Vagina (tissue), 2 donors: Measurements from ENCODE around the gene TMPRSS3. TPM values are rescaled to one million over a fixed set of nuclear protein-coding genes. Genes with fewer than 3 reads are reported as not detected.

Experiments
- DNase-seq, 2 donors: peaks; one replicate each; pipeline ENCODE4 v3.0.0-alpha.2; 2017; ENCODE audit errors: extremely low spot score in 2 of 2
- H3K27ac ChIP-seq: fragments of 200-600 bp; sonication (generic); one replicate; pipeline ENCODE4 v1.5.1; 2019
- H3K27me3 ChIP-seq: fragments of 200-600 bp; sonication (generic); one replicate; pipeline ENCODE4 v1.5.1; 2019
- H3K36me3 ChIP-seq, 2 donors: fragments of 200-600 bp; sonication (generic); one replicate each; pipeline ENCODE4 v1.5.1; 2017 to 2019
- H3K4me1 ChIP-seq: fragments of 200-600 bp; sonication (generic); one replicate; pipeline ENCODE4 v1.5.1; 2019
- H3K4me3 ChIP-seq, 2 donors: fragments of 200-600 bp; sonication (generic); 1 replicate in 1 of 2; 2 replicates in 1 of 2; pipeline ENCODE4 v1.5.1; 2016 to 2019
- H3K9me3 ChIP-seq: fragments of 200-600 bp; sonication (generic); one replicate; pipeline ENCODE4 v1.5.1; 2019
- CTCF ChIP-seq, 3 experiments: fragments of 450-650 bp in 2 of 3; fragments of 200-600 bp in 1 of 3; sonication (generic) in 1 of 3; IDR thresholded peaks; one replicate each; pipeline ENCODE4 v1.5.1; 2017 to 2019; ENCODE audit warnings: antibody characterized with exemption in 3 of 3, mild to moderate bottlenecking in 2 of 3, moderate library complexity in 2 of 3
- POLR2A ChIP-seq, 2 donors: fragments of 450-650 bp; IDR thresholded peaks; one replicate each; pipeline ENCODE4 v1.6.1; 2017; ENCODE audit warnings: antibody characterized with exemption in 2 of 2, mild to moderate bottlenecking in 2 of 2, moderate library complexity in 2 of 2
- POLR2AphosphoS5 ChIP-seq, 2 donors: sonication (generic); formaldehyde crosslinking; IDR thresholded peaks; one replicate each; pipeline ENCODE4 v1.9.0; 2017; ENCODE audit warnings: antibody characterized with exemption in 2 of 2, mild to moderate bottlenecking in 2 of 2, low read depth in 1 of 2; ENCODE audit not compliant: insufficient read depth in 1 of 2
- intact Hi-C: fragments of 100-400 bp; cut with DNase I; formaldehyde crosslinking; loops from one replicate; pipeline ENCODE4 v1.15.1; 2023
- total RNA-seq: library from RNA; depleted of rRNA; stranded (reverse); fragments of >200 nt; gene quantifications from one replicate; pipeline ENCODE4 v1.2.3, GENCODE V29; 2016

The TMPRSS3 gene
- total RNA-seq, 1 donor from 2014 or later = 0.25 TPM

GRCh38 chr21:42384156-42384945 is 11.5 kb downstream of the TMPRSS3 start:
- Histone ChIP-seq H3K4me3 (no peak overlapping the region), H3K27me3 (no peaks in the 10 kb centered on the region), H3K9me3 (no peaks in the 10 kb centered on the region), H3K27ac (no peak overlapping the region), H3K4me1 (no peaks in the 10 kb centered on the region), H3K36me3 (no peaks in the 10 kb centered on the region)
- intact Hi-C loops = no loop called here
- no peak for DNase-seq
- TF ChIP-seq POLR2AphosphoS5 (IDR thresholded peaks at IDR 0.05; ENCODE audit: insufficient read depth in 1 of 2, low read depth in 1 of 2) = no peak
- TF ChIP-seq CTCF (IDR thresholded peaks at IDR 0.05) = no peak
- TF ChIP-seq POLR2A (IDR thresholded peaks at IDR 0.05) = no peak

GRCh38 chr21:42383331-42383730 is 12.5 kb downstream of the TMPRSS3 start:
- Histone ChIP-seq H3K4me1 (no peaks in the 10 kb centered on the region), H3K36me3 (no peaks in the 10 kb centered on the region), H3K9me3 (no peaks in the 10 kb centered on the region), H3K27me3 (no peaks in the 10 kb centered on the region), H3K4me3 (no peak overlapping the region), H3K27ac (no peak overlapping the region)
- intact Hi-C loops = no loop called here
- DNase-seq = no peak
- TF ChIP-seq CTCF (IDR thresholded peaks at IDR 0.05) = no peak
- TF ChIP-seq POLR2AphosphoS5 (IDR thresholded peaks at IDR 0.05; ENCODE audit: insufficient read depth in 1 of 2, low read depth in 1 of 2) = no peak
- TF ChIP-seq POLR2A (IDR thresholded peaks at IDR 0.05) = no peak

GRCh38 chr21:42382915-42383314 is 12.9 kb downstream of the TMPRSS3 start:
- Histone ChIP-seq H3K27me3 (no peaks in the 10 kb centered on the region), H3K4me3 (no peak overlapping the region), H3K9me3 (no peaks in the 10 kb centered on the region), H3K4me1 (no peaks in the 10 kb centered on the region), H3K27ac (no peak overlapping the region), H3K36me3 (no peaks in the 10 kb centered on the region)
- DNase-seq = no peak
- TF ChIP-seq CTCF (IDR thresholded peaks at IDR 0.05) (no peak), POLR2A (IDR thresholded peaks at IDR 0.05) (no peak), POLR2AphosphoS5 (IDR thresholded peaks at IDR 0.05; ENCODE audit: insufficient read depth in 1 of 2, low read depth in 1 of 2) (no peak)
- intact Hi-C loops = no loop called here

GRCh38 chr21:42381347-42381984 is 14.4 kb downstream of the TMPRSS3 start:
- no peak for DNase-seq
- intact Hi-C loops = no loop called here
- no peak overlapping the region for H3K4me3 ChIP-seq
- no peaks in the 10 kb centered on the region for H3K4me1 ChIP-seq
- H3K9me3 ChIP-seq = no peaks in the 10 kb centered on the region
- TF ChIP-seq POLR2AphosphoS5 (IDR thresholded peaks at IDR 0.05; ENCODE audit: insufficient read depth in 1 of 2, low read depth in 1 of 2) (no peak), POLR2A (IDR thresholded peaks at IDR 0.05) (no peak), CTCF (IDR thresholded peaks at IDR 0.05) (no peak)
- H3K27me3 ChIP-seq = no peaks in the 10 kb centered on the region
- no peak overlapping the region for H3K27ac ChIP-seq
- H3K36me3 ChIP-seq = no peaks in the 10 kb centered on the region
